Activated CD4-positive, alpha-beta T cell treated with anti-CD3 and anti-CD28 coated beads, Interleukin-2, amount 10 ng/mL, durations not matched to agents 7 days and 5 days (primary cell): ENCODE data around the gene HMGCR. TPM values are rescaled to one million over a fixed set of nuclear protein-coding genes. Genes with fewer than 3 reads are reported as not detected.

Source experiments
- CTCF ChIA-PET: fragments of 350-600 bp; sonication (Branson Sonifier 250); formaldehyde crosslinking; loops from one replicate; lab custom pipeline; 2021; ENCODE audit warnings: antibody characterized with exemption; lab: Charles Lee
- POLR2A ChIA-PET: fragments of 350-600 bp; sonication (Branson Sonifier 250); formaldehyde crosslinking; loops from one replicate; lab custom pipeline; 2021; ENCODE audit warnings: antibody characterized with exemption; lab: Charles Lee
- DNase-seq: peaks from one replicate; pipeline ENCODE4 v3.0.0-alpha.2; 2020
- H3K27ac Mint-ChIP-seq: one replicate; pipeline ENCODE4 v1.8.0; 2021; ENCODE audit warnings: mild to moderate bottlenecking, moderate library complexity, mixed read lengths
- H3K27me3 Mint-ChIP-seq: one replicate; pipeline ENCODE4 v1.8.0; 2021; ENCODE audit warnings: mixed read lengths
- H3K36me3 Mint-ChIP-seq: one replicate; pipeline ENCODE4 v1.8.0; 2021; ENCODE audit warnings: low read depth, mixed read lengths
- H3K4me1 Mint-ChIP-seq: one replicate; pipeline ENCODE4 v1.8.0; 2021; ENCODE audit warnings: mixed read lengths
- H3K4me3 Mint-ChIP-seq: one replicate; pipeline ENCODE4 v1.8.0; 2021; ENCODE audit warnings: mild to moderate bottlenecking, moderate library complexity, mixed read lengths
- H3K9me3 Mint-ChIP-seq: one replicate; pipeline ENCODE4 v1.8.0; 2021; ENCODE audit warnings: mixed read lengths
- total RNA-seq, 2 experiments: library from RNA; stranded (reverse); gene quantifications; one replicate each; pipeline ENCODE4 v1.2.3, GENCODE V29; 2021

HMGCR gene
- total RNA-seq, 2 experiments from 2014 or later, result 49.4 to 51.1 TPM

- POLR2A ChIA-PET, result no interaction called here
- no peak for DNase-seq
- peaks cover 4% of the 10 kb centered on the region for H3K4me1 Mint-ChIP-seq
- peaks cover 5% of the 10 kb centered on the region for H3K36me3 Mint-ChIP-seq
- no peak overlapping the region for H3K4me3 Mint-ChIP-seq
- no peak overlapping the region for H3K27ac Mint-ChIP-seq
- no peaks in the 10 kb centered on the region for H3K9me3 Mint-ChIP-seq
- H3K27me3 Mint-ChIP-seq, result no peaks in the 10 kb centered on the region
- CTCF ChIA-PET, result no interaction called here
Observed at GRCh38 chr5:75366787-75367186, 29.8 kb downstream of the HMGCR start.

- Mint-ChIP-seq H3K9me3 (no peaks in the 10 kb centered on the region), H3K27me3 (no peaks in the 10 kb centered on the region), H3K27ac (peak overlapping the region; percentile 52), H3K36me3 (peaks cover 5% of the 10 kb centered on the region), H3K4me3 (no peak overlapping the region), H3K4me1 (peaks cover 4% of the 10 kb centered on the region)
- ChIA-PET POLR2A (no interaction called here), CTCF (no interaction called here)
- DNase-seq, result no peak
Observed at GRCh38 chr5:75367401-75367800, 30.4 kb downstream of the HMGCR start.

- peaks cover 4% of the 10 kb centered on the region for H3K4me1 Mint-ChIP-seq
- H3K4me3 Mint-ChIP-seq, result no peak overlapping the region
- no peaks in the 10 kb centered on the region for H3K9me3 Mint-ChIP-seq
- ChIA-PET CTCF (interaction anchor here (1.0 to 1.2 kb wide), 2 partner anchors 13 to 16 kb away, joined by 5 read pairs; no protein-coding TSS in a partner anchor), POLR2A (interaction anchor here (0.6 kb wide), 1 partner anchor 93 kb away, joined by 4 read pairs; no protein-coding TSS in a partner anchor)
- no peak for DNase-seq
- peaks cover 5% of the 10 kb centered on the region for H3K36me3 Mint-ChIP-seq
- no peaks in the 10 kb centered on the region for H3K27me3 Mint-ChIP-seq
- H3K27ac Mint-ChIP-seq, result no peak overlapping the region
Observed at GRCh38 chr5:75368391-75368790, 31.4 kb downstream of the HMGCR start.

- CTCF ChIA-PET, result interaction anchor here (0.6 to 1.2 kb wide), 3 partner anchors 12 to 1793 kb away, joined by 3 to 7 read pairs (median 4); no protein-coding TSS in a partner anchor
- POLR2A ChIA-PET, result no interaction called here
Observed at GRCh38 chr5:75373862-75374261, 36.8 kb downstream of the HMGCR start.

GRCh38 chr5:75374394-75374814 is 37.4 kb downstream of the HMGCR start:
- ChIA-PET POLR2A (no interaction called here), CTCF (interaction anchor here (0.6 to 1.2 kb wide), 3 partner anchors 12 to 1794 kb away, joined by 3 to 7 read pairs (median 3); partner anchors contain the start of gene ANKRD31)

More at GRCh38 chr5:75373862-75374261, 36.8 kb downstream of the HMGCR start:
- DNase-seq, result no peak
- Mint-ChIP-seq H3K27ac (no peak overlapping the region), H3K4me3 (no peak overlapping the region), H3K27me3 (no peaks in the 10 kb centered on the region), H3K4me1 (no peaks in the 10 kb centered on the region), H3K36me3 (peaks cover 15% of the 10 kb centered on the region), H3K9me3 (no peaks in the 10 kb centered on the region)

GRCh38 chr5:75375414-75375813 is 38.4 kb downstream of the HMGCR start:
- ChIA-PET POLR2A (interaction anchor here (0.6 kb wide), 1 partner anchor 136 kb away, joined by 4 read pairs; the partner anchor contains the start of genes CERT1 and POLK), CTCF (interaction anchor here (0.6 to 1.2 kb wide), 4 partner anchors 10 to 1369 kb away, joined by 3 to 5 read pairs (median 3); partner anchors contain the start of gene ANKRD31)
- Mint-ChIP-seq H3K9me3 (no peaks in the 10 kb centered on the region), H3K27me3 (no peaks in the 10 kb centered on the region), H3K36me3 (peaks cover 24% of the 10 kb centered on the region), H3K4me1 (no peaks in the 10 kb centered on the region), H3K27ac (no peak overlapping the region), H3K4me3 (no peak overlapping the region)
- no peak for DNase-seq

More at GRCh38 chr5:75374394-75374814, 37.4 kb downstream of the HMGCR start:
- Mint-ChIP-seq H3K4me1 (no peaks in the 10 kb centered on the region), H3K27ac (no peak overlapping the region), H3K4me3 (no peak overlapping the region), H3K27me3 (no peaks in the 10 kb centered on the region), H3K36me3 (peaks cover 17% of the 10 kb centered on the region), H3K9me3 (no peaks in the 10 kb centered on the region)
- no peak for DNase-seq

- Mint-ChIP-seq H3K9me3 (no peaks in the 10 kb centered on the region), H3K27me3 (no peaks in the 10 kb centered on the region), H3K36me3 (peaks cover 36% of the 10 kb centered on the region), H3K4me3 (no peak overlapping the region), H3K4me1 (no peaks in the 10 kb centered on the region), H3K27ac (no peak overlapping the region)
- no peak for DNase-seq
- ChIA-PET CTCF (no interaction called here), POLR2A (no interaction called here)
Observed at GRCh38 chr5:75380099-75380498, 43.1 kb downstream of the HMGCR start.

- Mint-ChIP-seq H3K4me1 (no peaks in the 10 kb centered on the region), H3K27ac (no peak overlapping the region)
Observed at GRCh38 chr5:75381456-75381855, 44.4 kb downstream of the HMGCR start.

GRCh38 chr5:75384218-75384617 is 47.2 kb downstream of the HMGCR start:
- CTCF ChIA-PET, result no interaction called here
- Mint-ChIP-seq H3K9me3 (no peaks in the 10 kb centered on the region), H3K36me3 (peaks cover 44% of the 10 kb centered on the region), H3K4me3 (no peak overlapping the region), H3K27ac (no peak overlapping the region), H3K4me1 (no peaks in the 10 kb centered on the region), H3K27me3 (no peaks in the 10 kb centered on the region)
- POLR2A ChIA-PET, result no interaction called here
- no peak for DNase-seq

More at GRCh38 chr5:75381456-75381855, 44.4 kb downstream of the HMGCR start:
- H3K9me3 Mint-ChIP-seq, result no peaks in the 10 kb centered on the region
- H3K27me3 Mint-ChIP-seq, result no peaks in the 10 kb centered on the region
- ChIA-PET POLR2A (no interaction called here), CTCF (interaction anchor here (1.2 to 1.4 kb wide), 2 partner anchors 10 to 13 kb away, joined by 5 read pairs; no protein-coding TSS in a partner anchor)
- H3K36me3 Mint-ChIP-seq, result peaks cover 30% of the 10 kb centered on the region
- no peak overlapping the region for H3K4me3 Mint-ChIP-seq
- no peak for DNase-seq

GRCh38 chr5:75387806-75388205 is 50.8 kb downstream of the HMGCR start:
- peaks cover 36% of the 10 kb centered on the region for H3K36me3 Mint-ChIP-seq

GRCh38 chr5:75389430-75389829 is 52.4 kb downstream of the HMGCR start:
- CTCF ChIA-PET, result interaction anchor here (1.1 kb wide), 1 partner anchor 13 kb away, joined by 7 read pairs; no protein-coding TSS in a partner anchor
- peaks cover 7% of the 10 kb centered on the region for H3K4me1 Mint-ChIP-seq
- no peak overlapping the region for H3K27ac Mint-ChIP-seq
- no peaks in the 10 kb centered on the region for H3K9me3 Mint-ChIP-seq
- no peak overlapping the region for H3K4me3 Mint-ChIP-seq
- POLR2A ChIA-PET, result interaction anchor here (0.6 kb wide), 1 partner anchor 465 kb away, joined by 3 read pairs; no protein-coding TSS in a partner anchor
- peaks cover 30% of the 10 kb centered on the region for H3K36me3 Mint-ChIP-seq
- DNase-seq, result no peak
- no peaks in the 10 kb centered on the region for H3K27me3 Mint-ChIP-seq

More at GRCh38 chr5:75387806-75388205, 50.8 kb downstream of the HMGCR start:
- Mint-ChIP-seq H3K27ac (no peak overlapping the region), H3K4me1 (peaks cover 7% of the 10 kb centered on the region), H3K27me3 (no peaks in the 10 kb centered on the region), H3K9me3 (no peaks in the 10 kb centered on the region), H3K4me3 (no peak overlapping the region)
- DNase-seq, result no peak
- CTCF ChIA-PET, result interaction anchor here (0.8 kb wide), 1 partner anchor 11 kb away, joined by 3 read pairs; no protein-coding TSS in a partner anchor
- POLR2A ChIA-PET, result no interaction called here

GRCh38 chr5:75395277-75395676 is 58.3 kb downstream of the HMGCR start:
- ChIA-PET CTCF (no interaction called here), POLR2A (no interaction called here)
- Mint-ChIP-seq H3K36me3 (peaks cover 9% of the 10 kb centered on the region), H3K4me3 (no peak overlapping the region), H3K4me1 (no peaks in the 10 kb centered on the region), H3K9me3 (no peaks in the 10 kb centered on the region), H3K27ac (no peak overlapping the region), H3K27me3 (no peaks in the 10 kb centered on the region)
- no peak for DNase-seq

GRCh38 chr5:75405296-75405695 is 68.3 kb downstream of the HMGCR start:
- H3K27ac Mint-ChIP-seq, result no peak overlapping the region
- H3K4me1 Mint-ChIP-seq, result no peaks in the 10 kb centered on the region
- no peaks in the 10 kb centered on the region for H3K27me3 Mint-ChIP-seq
- no peak overlapping the region for H3K4me3 Mint-ChIP-seq
- ChIA-PET POLR2A (no interaction called here), CTCF (no interaction called here)
- H3K9me3 Mint-ChIP-seq, result no peaks in the 10 kb centered on the region
- DNase-seq, result no peak
- peaks cover 19% of the 10 kb centered on the region for H3K36me3 Mint-ChIP-seq
